Measurements from ENCODE around the gene TCTN3.
A peak's percentile ranks its signal among the peaks of the same experiment; 100 is the strongest.

The TCTN3 gene

GRCh38 chr10:95618101-95618500 is 75.6 kb downstream of the TCTN3 start:
- H3K4me2 ChIP-seq (ENCODE audit: low read length), result no peak overlapping the region
- no peaks in the 10 kb centered on the region for H3K27me3 ChIP-seq (ENCODE audit: insufficient read depth, low read length, poor library complexity)
- no peak overlapping the region for H3K18ac ChIP-seq (ENCODE audit: low read length)
- WGBS (ENCODE audit: extremely low coverage, insufficient coverage, low lambda C conversion rate), result no CpG with 5 or more reads among the region's 4 CpGs
- no peak overlapping the region for H2BK5ac ChIP-seq (ENCODE audit: low read length)
- no peak overlapping the region for H3K27ac ChIP-seq (ENCODE audit: low read depth, low read length)
- H3K23ac ChIP-seq (ENCODE audit: low read length), result no peak overlapping the region
- no peak overlapping the region for H3K9ac ChIP-seq (ENCODE audit: low read length)
- H2BK15ac ChIP-seq (replicated peaks; ENCODE audit: low read depth), result no peak overlapping the region
- H3K79me2 ChIP-seq (ENCODE audit: control insufficient read depth, insufficient read depth, low read length), result no peaks in the 10 kb centered on the region
- H4K8ac ChIP-seq (ENCODE audit: low read depth, low read length), result no peak overlapping the region
- no peak overlapping the region for H4K5ac ChIP-seq (ENCODE audit: low read length)
- H3K4ac ChIP-seq (ENCODE audit: low read depth, low read length), result no peak overlapping the region
- H2BK120ac ChIP-seq (ENCODE audit: low read depth, low read length), result no peak overlapping the region
- no peak overlapping the region for H3K4me3 ChIP-seq (ENCODE audit: low read length)
- no peaks in the 10 kb centered on the region for H3K79me1 ChIP-seq (ENCODE audit: low read length)
- DNase-seq, result peak; percentile 32
- H3K36me3 ChIP-seq (ENCODE audit: control insufficient read depth, insufficient read depth, low read length), result peaks cover 13% of the 10 kb centered on the region
- no peak overlapping the region for H3K56ac ChIP-seq (ENCODE audit: low read length)
- no peak overlapping the region for H2AK5ac ChIP-seq (ENCODE audit: low read length)
- no peaks in the 10 kb centered on the region for H3K4me1 ChIP-seq (ENCODE audit: control insufficient read depth, low read depth, low read length)

GRCh38 chr10:95616446-95616845 is 77.3 kb downstream of the TCTN3 start:
- Histone ChIP-seq H2AK5ac (ENCODE audit: low read length) (no peak overlapping the region), H3K4me2 (ENCODE audit: low read length) (no peak overlapping the region), H2BK120ac (ENCODE audit: low read depth, low read length) (no peak overlapping the region), H3K79me1 (ENCODE audit: low read length) (no peaks in the 10 kb centered on the region), H3K4ac (ENCODE audit: low read depth, low read length) (no peak overlapping the region), H3K23ac (ENCODE audit: low read length) (no peak overlapping the region), H3K56ac (ENCODE audit: low read length) (no peak overlapping the region), H3K9ac (ENCODE audit: low read length) (no peak overlapping the region), H3K4me3 (ENCODE audit: low read length) (no peak overlapping the region), H3K4me1 (ENCODE audit: control insufficient read depth, low read depth, low read length) (no peaks in the 10 kb centered on the region), H3K79me2 (ENCODE audit: control insufficient read depth, insufficient read depth, low read length) (no peaks in the 10 kb centered on the region), H2BK15ac (replicated peaks; ENCODE audit: low read depth) (no peak overlapping the region), H3K27me3 (ENCODE audit: insufficient read depth, low read length, poor library complexity) (no peaks in the 10 kb centered on the region), H4K5ac (ENCODE audit: low read length) (no peak overlapping the region), H2BK5ac (ENCODE audit: low read length) (no peak overlapping the region), H4K8ac (ENCODE audit: low read depth, low read length) (no peak overlapping the region), H3K18ac (ENCODE audit: low read length) (no peak overlapping the region), H3K36me3 (ENCODE audit: control insufficient read depth, insufficient read depth, low read length) (peaks cover 18% of the 10 kb centered on the region), H3K27ac (ENCODE audit: low read depth, low read length) (no peak overlapping the region)
- WGBS (ENCODE audit: extremely low coverage, insufficient coverage, low lambda C conversion rate), result no CpG with 5 or more reads among the region's 4 CpGs
- no peak for DNase-seq
